SKM-1 treated with dmso at 0.1 percent for 144 hours (cell line): Measurements from ENCODE around the gene SLC25A46.
"Not testable (repeated sequence)": the region's sequence is repeated elsewhere in the genome, so short reads cannot be mapped to it uniquely, and the experiment has no call there.

ENCODE experiments used
- DNase-seq: peaks from one replicate; lab custom pipeline; 2025; ENCODE audit not compliant: unreplicated experiment; lab: John Stamatoyannopoulos, UW

Gene SLC25A46

DNA sequence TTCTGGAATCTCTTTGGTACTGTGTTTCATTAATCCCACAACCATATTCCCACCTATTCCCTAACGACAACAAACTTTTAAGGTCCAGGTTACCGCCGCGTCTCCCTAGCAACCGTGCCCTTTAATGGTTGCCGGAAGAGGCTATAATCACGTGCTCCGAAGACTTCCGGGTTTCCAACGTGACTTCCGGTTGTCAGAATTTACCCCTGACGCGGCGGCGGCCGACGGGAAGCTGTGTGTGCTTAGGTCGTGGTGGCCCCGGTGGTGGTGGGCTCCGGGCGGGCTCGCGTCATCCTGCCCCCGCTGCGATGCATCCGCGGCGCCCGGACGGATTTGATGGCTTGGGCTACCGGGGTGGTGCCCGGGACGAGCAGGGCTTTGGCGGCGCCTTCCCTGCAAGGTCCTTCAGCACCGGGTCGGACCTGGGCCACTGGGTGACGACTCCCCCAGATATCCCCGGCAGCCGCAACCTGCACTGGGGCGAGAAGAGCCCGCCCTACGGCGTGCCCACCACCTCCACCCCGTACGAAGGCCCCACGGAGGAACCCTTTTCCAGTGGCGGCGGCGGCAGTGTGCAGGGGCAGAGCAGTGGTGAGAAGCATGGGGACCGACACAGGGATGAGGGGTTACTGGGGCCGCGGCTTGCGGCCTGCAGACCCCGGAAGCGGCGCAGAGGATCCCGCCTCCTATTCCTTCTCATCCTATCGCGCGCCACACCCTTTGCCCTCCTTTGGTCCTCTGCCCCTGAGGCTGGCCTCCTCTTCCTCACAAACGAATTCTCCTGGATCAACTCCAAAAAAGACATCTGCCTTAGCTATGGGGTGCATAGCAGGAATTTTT is at the start of gene SLC25A46:
Gene SLC25A46, plus strand, starts transcription at position 196 of the 840 bp plus-strand sequence. Its CDS starts 113 bp downstream, at position 309.
- DNase-seq = peak; percentile 82

GRCh38 chr5:110690587-110690986 is 48.2 kb upstream of the SLC25A46 start:
- not testable (repeated sequence) for DNase-seq

DNA sequence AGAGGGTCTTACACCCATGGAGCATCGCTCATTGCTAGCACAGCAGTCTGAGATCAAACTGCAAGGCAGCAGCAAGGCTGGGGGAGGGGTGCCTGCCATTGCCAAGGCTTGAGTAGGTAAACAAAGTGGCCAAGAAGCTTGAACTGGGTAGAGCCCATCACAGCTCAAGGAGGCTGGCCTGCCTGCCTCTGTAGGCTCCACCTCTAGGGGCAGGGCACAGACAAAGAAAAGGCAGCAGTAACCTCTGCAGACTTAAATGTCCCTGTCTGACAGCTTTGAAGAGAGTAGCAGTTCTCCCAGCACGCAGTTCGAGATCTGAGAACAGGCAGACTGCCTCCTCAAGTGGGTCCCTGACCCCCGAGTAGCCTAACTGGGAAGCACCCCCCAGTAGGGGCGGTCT is 46.1 kb upstream of the SLC25A46 start:
- DNase-seq = not testable (repeated sequence)

DNA sequence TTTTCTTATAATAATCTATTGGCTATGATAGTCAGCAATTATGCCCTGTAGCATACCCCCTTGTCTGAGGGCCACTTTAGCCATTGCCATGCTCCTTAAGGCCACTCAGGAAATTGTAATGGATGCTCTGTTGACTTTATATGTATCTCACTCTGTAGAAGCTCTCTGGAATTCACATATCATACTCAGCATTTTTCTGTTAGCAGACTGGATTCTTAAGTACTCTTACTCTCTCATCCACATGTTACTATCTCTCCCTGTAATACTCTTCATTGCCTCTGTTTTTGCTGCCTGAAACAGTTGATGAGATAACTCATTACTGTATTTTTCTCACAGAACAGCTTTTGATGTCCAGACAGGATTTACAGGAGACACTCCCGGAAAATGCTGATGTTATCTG is 36.5 kb upstream of the SLC25A46 start:
- no peak for DNase-seq

- DNase-seq = no peak
Measured at GRCh38 chr5:110702704-110703103, 36.1 kb upstream of the SLC25A46 start.

DNA sequence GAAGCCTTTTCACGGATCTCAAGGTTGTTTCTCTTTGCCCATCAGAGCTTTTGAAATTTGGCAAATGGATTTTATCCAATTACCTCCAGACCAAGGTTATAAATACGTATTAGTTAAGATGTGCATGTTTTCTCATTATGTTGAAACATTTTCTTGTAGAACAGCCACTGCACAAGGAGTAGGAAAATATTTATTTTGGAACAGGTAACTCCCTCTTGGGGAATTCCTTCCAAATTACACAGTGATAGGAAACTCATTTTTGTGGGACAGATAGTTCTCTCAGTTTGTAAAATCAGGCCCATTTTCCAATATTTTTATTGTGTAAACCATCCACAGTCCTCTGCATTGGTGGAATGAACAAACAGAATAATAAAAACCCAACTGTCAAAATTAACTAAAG is 35.3 kb upstream of the SLC25A46 start:
- DNase-seq = no peak

GRCh38 chr5:110705349-110705748 is 33.5 kb upstream of the SLC25A46 start:
- DNase-seq = no peak

DNA sequence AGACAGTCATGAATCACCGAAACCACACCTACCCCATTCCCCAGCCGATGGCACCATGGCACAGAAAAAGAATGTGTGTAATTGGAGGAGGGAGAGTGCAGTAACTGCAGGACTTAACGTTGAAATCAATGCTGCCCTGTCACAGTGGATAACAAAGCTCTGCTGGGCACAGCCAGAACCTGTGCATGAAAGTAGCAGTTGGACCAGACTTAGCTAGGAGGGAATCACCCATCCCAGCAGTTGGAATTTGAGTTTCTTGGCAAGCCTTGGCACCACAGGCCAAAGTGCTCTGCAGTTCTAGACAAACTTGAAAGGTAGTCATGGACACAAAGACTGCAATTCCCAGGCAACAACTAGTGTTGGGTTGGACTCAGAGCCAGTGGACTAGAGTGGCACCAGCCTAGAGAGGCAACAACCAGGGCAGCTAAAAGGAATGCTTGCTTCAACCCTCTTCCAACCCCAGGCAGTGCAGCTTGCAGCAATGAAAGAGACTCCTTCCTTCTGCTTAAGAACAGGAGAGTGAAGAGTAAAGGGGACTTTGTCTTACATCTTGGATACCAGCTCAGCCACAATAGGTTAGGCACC is 31.5 kb upstream of the SLC25A46 start:
- DNase-seq = no peak

DNA sequence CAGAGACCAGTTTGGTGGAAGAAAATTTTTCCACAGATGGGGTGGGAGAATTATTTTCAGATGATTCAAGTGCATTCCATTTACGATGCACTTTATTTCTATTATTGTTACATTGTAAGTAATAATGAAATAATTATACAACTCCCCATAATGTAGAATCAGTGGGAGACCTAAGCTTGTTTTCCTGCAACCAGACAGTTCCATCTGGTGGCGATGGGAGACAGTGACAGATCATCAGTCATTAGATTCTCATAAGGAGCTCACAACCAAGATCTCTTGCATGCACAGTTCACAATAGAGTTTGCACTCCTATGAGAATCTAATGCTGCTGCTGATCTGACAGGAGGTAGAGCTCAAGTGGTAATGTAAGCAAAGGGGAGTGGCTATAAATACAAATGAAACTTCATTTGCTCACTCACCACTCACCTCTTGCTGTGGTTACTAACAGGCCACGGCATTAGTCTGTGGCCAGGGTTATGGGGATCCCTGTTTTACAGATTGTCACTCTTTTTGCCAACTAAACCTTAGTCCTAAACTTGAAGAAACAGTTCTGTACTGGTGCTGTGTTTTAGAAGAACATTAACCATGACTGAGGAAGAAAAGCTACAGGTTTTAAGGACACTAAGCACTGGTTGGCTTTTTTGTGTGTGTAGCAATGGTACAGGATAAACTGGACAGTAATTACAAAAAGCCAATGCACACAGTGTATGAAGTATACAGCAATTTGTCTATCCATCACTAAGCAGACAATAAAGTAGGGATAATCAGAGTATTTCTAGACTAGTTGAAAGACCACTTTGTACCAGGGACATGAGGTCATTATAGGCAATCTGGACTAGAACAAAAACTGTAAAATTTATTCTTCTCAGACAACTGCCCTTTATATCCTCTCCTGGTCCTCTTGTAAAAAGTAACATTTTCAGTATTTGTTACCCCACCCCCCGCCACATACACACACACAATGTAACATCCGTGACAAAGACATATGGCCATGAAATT is 22.3 kb upstream of the SLC25A46 start:
- DNase-seq = no peak

- no peak for DNase-seq
Measured at GRCh38 chr5:110718311-110718710, 20.5 kb upstream of the SLC25A46 start.

- DNase-seq = no peak
Measured at GRCh38 chr5:110726249-110727024, 12.4 kb upstream of the SLC25A46 start, which contains the start of gene TMEM232. TSS of gene TMEM232 (minus strand) at chr5:110726671. CDS start at chr5:110667352, 59,319 bp downstream.

DNA sequence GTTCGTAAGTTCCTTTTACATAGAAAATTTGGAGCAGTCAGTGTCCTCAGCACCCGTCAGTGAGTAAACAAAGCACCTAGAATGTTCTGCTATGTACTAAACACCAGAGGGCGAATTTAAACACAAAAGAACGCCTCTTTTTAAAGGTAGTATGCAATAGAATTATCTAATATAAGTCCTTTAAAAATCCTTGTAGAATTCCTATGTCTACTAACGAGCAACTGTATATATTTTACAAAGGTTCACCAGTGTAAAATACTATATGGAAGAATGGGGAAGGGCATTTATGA is 11.8 kb upstream of the SLC25A46 start:
- DNase-seq = no peak

DNA sequence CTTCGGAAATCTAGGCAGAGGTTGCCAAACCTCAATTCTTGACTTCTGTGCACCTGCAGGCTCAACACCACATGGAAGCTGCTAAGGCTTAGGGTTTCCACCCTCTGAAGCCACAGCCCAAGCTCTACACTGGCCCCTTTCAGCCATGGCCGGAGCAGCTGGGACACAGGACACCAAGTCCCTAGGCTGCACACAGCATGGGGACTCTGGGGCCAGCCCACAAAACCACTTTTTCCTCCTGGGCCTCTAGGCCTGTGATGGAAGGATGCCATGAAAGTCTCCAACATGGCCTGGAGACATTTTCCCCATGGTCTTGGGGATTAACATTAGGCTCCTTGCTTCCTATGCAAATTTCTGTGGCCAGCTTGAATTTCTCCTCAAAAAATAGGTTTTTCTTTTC is 7.3 kb upstream of the SLC25A46 start:
- not testable (repeated sequence) for DNase-seq

GRCh38 chr5:110734101-110734500 is 4.7 kb upstream of the SLC25A46 start:
- DNase-seq = no peak

GRCh38 chr5:110735556-110735955 is 3.3 kb upstream of the SLC25A46 start:
- DNase-seq = no peak

DNA sequence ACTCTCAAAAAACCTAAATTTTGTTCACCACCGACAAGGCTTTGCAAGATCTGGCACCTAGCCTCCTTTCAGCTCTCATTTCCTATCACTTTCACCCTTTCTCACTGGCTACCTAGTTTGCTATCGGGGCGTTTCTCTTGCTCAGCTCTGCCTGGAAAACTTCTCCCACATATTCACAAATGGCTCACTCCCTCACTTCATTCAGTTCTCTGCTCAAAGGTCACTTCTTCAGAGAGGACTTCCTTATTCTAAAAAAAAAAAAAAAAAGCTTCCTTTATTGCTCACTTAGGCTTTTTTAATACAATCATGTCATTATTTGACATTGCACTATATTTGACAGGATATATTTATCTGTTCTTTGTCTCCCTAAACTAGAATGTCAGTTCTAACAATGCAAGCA is 2.1 kb upstream of the SLC25A46 start:
- DNase-seq = no peak

- DNase-seq = no peak
Measured at GRCh38 chr5:110738503-110738811, 350 bp upstream of the SLC25A46 start.

- no peak for DNase-seq
Measured at GRCh38 chr5:110751902-110752762, 13.3 kb downstream of the SLC25A46 start.

DNA sequence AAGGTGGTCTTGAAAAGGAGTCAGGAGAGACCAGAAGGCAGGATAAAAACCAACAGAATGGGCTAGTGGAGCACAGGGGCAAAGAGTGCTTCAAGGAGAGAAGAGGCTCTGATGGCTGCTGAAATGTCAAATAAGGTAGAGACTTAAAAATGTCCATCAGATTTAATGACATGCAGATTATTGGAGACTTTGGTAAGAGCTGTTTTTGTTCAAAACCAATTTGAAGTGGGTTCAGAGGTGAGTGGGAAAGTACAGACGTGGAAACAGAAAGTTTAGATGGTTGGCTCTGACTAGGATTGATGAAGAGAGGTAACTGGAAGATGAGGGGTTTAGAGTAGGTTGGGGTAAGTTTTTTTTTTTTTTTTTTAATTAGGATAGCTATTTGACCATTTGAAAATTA is 14.1 kb downstream of the SLC25A46 start:
- DNase-seq = no peak

DNA sequence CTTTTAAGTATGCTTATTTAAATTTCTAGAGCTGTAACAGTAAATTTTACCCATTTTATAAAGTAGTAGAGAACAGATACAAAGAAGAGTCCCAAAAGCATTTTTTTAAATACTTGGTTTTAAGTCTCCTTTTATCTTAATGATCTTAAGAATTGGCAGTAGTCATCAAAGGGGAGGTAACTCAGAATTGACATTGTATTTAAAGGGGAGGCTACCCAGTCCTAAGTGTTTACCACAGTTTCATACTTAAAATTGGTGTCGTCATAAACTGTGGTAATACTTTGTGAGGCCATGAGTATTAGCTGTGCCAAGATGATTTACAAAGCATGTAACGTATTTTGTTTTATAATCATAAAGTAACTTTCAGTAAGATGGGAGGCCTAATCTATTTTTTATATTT is 14.8 kb downstream of the SLC25A46 start:
- no peak for DNase-seq
